Astrocyte of the hippocampus (primary cell): Measurements from ENCODE around the gene CLASP2.
"Not testable (repeated sequence)": the region's sequence is repeated elsewhere in the genome, so short reads cannot be mapped to it uniquely, and the experiment has no call there.

Source experiments
- DNase-seq: peaks from one replicate; pipeline ENCODE4 v3.0.0; 2011; ENCODE audit warnings: low read depth, low spot score

The CLASP2 gene

DNA sequence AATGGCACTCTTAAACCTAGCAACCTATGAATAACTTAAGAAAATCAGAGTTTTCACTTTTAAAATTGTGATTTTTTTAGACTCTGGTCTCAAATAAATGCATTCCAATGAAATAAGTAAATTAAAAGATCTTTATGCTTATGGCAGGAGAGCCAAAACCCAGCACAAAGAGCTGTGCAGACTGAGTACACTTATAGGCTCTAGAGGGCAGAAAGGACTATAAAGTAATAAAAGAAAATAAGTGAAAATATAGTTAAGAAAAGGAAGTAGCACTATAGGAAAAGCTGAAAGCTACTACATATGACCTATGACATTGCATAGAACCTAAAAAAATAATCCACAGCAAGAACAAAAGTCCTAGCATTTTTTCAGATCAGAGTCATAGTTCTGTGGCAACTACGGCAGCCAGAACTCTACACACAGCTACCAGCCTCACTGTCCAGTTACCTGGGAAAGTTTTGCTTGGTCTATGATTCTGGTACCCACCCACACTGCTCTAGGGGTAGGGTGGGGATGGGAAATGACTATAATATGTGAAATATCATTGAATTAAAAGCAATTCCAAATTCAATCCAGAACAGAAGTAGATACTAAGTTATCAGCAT lies 30.5 kb downstream of the CLASP2 start:
- DNase-seq: peak; percentile 58

DNA sequence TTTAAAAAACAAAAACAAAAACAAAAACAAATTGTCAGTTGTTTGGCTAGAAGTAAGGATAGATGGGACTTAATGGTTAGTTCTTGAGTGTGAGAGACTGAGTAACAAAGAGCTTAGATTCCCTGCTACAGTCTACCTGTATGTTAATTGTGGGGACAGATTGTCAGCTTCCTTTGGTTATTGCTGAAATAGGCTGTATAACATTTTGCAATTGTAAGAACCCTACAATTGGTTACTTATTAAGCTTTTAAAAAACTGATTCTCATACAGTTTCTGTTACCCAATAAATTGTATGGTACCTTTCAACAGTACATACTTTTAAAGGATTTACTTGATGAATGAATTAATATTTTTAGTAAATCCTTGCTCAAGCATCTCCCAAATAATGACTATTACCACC lies 35.3 kb downstream of the CLASP2 start:
- no peak for DNase-seq

DNA sequence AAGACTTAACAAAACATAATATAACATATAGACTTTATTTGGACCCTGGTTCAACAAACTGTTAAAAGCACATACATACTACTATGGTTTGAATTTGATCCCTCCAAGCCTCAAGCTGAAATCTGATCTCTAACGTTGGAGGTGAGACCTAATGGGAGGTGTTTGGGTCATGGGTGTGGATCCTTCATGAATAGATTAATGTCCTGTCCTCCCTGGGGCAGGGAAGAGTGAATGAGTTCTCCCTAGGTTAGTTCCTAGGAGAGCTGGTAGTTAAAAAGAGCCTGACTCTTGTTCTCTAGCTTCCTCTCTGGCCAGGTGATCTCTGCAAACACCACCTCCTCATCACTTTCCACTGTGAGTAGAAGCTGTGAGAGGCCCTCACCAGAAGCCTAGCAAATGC lies 36.4 kb downstream of the CLASP2 start:
- DNase-seq: no peak

DNA sequence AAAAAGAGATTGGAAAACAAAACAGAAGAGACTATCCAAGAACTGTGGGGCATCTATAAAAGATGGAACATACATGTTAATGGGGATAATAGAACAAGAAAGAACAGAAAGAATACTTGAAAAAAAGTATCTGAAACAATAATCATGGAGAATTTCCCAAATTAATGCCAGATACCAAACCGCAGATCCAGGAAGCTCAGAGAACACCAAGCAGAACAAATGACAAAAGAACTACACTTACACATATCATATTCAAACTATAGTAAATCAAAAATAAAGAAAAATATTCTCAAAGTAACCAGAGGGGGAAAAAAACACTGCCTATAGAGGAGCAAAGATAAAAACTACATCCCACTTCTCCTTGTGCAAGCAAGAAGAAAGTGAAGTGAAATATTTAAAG lies 40.0 kb downstream of the CLASP2 start:
- no peak for DNase-seq

DNA sequence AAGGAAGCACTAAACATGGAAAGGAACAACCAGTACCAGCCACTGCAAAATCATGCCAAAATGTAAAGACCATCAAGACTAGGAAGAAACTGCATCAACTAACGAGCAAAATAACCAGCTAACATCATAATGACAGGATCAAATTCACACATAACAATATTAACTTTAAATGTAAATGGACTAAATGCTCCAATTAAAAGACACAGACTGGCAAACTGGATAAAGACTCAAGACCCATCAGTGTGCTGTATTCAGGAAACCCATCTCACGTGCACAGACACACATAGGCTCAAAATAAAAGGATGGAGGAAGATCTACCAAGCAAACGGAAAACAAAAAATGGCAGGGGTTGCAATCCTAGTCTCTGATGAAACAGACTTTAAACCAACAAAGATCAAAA lies 44.6 kb downstream of the CLASP2 start:
- not testable (repeated sequence) for DNase-seq

DNA sequence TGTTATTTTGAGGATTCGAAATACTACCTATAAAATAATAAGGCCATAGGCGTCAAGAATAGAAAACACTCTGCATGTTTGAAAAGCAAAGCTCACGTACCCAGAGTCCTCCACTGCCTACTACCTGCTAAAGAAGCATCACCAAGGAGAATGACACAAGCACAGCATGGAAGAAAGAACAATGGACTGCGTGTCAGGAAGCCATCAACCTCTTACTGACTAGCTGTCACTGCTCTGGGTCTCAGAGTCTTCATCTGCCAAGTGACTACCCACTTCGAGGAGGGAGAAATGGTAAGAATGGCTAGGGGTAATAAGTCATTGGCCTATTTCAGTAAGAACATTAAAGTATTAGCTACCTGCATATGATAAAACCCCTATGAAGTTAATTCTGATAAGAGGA lies 49.4 kb downstream of the CLASP2 start:
- no peak for DNase-seq

DNA sequence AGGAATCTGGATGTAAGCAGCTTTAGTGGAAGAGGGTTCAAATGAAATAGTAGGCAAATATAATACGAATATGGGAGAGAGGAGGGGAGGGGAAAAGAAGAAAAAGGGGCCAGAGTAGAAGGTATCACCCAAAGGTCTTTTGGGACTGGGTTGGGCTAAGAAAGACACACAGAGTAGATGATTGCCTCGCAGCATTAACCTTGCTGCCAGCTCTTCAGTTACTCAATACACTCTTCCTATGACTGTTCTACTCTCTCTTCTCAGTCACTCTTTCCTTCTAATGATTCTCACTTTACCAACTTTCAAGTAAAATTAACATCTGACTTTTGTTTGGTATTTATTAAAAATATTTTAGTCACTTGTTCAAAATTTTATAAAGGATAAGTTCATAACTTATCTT lies 52.8 kb downstream of the CLASP2 start:
- DNase-seq: no peak

DNA sequence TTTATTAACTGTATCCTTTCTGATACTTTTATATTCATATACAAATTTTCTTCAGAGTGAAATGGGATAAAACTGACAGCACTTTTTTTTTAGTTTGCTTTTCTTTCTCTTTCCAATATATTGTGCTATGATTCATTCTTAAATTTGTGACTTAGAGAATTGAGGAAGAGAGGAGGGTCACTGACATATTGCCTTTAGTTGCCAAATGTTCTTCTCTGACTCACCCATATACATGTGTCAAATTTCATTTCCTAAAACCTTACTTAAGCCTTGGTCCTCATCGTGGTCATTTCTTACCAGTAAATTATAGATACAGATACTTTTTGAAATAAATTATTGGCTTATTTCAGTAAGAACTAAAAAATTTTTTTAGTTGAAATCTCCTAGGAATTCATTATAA lies 53.9 kb downstream of the CLASP2 start:
- peak; percentile 10 for DNase-seq

DNA sequence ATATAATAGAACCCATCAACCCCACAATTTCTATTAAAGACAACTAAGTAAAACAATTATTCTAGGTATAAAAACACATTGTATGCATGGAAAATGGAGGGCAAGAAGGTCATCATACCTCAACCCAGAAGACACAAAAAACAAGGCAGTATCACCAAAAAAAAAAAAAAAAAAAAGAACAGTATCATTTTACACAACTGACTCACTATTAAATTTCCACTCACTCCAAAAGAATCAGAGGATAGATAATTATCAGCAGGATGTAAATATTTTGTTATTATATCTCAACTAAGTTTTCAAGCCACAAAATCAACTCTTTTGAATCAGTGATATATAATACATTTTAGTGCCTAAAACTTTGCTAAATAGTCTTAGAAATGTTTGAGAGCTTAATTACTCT lies 55.0 kb downstream of the CLASP2 start:
- no peak for DNase-seq

DNA sequence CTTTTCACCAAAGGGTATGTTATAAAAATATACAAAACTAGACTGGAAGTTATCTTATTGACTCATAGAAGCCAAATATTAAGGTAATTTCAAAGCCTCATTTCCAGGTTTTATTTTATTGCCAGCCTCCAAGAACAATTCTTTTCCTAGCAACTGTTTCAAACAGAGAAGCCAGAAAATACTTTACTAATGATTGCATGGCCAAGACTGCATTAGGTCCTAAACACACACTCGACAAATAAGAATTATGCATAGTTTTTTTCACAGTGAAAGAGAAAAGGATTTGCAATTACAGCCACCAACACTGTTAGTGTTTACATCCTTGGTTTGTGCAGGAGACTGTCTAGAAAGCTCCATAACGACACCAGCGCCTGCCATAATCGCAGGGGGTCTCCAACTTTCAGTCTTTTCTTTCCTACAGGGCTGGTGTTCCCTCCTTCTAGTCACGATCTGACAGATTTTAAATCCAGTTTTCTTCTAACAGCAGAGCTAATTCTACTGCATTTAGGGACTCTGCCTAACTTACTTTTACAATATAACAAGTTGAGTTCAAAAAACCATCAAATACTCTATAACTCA lies 58.1 kb downstream of the CLASP2 start:
- DNase-seq: no peak

DNA sequence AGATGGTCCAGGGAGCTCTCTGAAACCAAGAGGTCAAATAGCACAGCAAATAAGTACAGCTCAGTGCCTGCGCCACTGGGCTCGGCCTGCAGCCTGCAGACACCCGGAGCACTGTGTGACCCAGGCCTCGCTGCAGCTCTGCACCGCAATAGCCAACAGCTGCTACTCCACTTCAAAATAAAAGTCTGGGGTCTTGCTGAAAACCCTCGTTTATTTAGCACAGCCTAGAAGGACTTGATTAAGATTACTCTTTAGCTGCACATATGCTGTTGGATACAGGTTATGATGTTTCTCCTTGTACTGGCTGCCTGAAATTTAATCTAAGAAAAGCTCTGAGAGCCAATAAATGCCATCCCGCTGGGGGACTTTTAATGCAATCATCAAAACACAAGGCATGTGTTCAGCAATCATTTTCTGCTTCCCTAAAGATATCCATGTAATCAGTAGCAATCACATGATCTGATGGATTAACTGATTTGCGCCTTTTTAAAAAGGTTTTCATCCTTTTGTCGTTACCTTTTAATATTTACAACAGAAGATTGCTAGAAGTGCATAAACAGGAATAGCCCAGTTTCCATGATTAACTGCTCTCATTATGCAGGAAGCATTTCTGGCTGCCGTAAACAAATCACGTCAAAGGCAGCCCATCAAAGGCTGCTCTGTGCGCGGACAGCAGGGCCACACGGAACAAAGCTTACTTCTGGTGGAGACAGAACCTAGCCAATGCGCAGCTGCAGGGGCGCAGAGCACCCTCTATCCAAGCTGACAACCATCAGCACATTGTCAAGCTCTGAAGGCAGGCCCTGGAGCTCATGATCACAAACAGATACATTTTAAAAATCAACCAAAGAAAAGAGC lies 58.8 kb downstream of the CLASP2 start:
- peak; percentile 87 for DNase-seq

DNA sequence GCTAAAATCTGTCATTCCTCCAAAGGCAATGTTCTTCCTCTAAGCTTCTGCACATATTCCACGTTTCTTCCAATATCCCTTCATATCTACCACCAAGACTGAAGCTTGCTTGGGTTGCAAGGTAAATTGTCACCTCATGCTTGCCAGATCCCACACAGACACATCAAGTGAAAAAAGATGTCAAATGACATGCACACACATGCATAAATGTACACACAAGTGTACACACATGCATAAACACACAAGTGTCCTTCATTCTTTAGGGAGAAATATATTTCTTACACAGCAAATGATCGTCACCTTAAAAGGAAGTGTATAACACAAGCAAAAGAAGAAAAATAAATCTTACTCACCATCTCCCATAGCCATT lies 59.4 kb downstream of the CLASP2 start:
- no peak for DNase-seq

DNA sequence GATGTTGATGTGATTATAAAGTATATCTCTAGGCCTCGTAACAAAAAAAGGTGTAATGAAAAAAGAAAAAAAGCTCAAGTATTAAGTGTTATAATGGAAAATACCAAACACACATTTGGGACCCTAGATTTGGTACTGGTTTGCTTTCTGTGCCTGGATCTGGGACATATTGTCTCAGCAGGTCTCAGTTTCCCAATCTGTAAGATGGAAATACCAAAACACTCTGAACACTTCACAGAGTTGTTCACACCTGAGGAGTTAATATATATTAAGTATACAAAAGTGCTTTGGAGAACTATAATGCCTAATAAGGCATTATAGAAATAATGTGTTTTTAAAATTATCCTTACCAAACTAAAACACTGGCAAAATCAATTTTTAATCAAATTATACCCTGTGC lies 60.0 kb downstream of the CLASP2 start:
- DNase-seq: no peak

DNA sequence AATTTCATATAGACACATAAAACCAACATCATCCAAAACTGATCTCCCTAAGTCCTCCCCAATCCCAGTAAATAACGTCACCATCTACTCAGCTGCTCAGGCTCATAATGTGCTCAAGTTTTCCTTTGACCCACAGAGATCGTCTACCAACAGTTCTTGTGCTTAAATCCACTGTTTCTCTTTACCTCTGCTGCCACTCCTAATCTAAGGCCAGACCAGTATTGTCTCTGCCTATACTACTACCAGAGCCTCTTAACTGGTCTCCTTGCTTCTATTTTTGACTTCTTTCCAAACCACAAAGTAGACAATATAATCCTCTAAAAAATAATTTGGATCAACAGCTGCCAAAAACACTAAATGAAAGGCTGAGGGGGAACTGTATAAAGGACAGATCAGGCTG lies 65.3 kb downstream of the CLASP2 start:
- no peak for DNase-seq

DNA sequence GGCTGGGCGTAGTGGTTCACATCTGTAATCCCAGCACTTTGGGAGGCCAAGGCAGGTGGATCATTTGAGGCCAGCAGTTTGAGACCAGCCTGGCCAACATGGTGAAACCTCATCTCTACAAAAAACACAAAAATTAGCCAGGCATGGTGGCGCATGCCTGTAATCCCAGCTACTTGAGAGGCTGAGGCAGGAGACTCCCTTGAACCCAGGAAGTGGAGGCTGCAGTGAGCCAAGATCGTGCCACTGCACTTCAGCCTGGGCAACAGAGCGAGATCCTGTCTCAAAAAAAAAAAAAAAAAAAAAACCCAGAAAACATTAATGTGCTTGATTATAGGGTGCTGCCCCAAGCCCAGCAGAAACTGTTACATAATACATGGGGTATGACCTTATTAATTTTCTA lies 67.0 kb downstream of the CLASP2 start:
- DNase-seq: not testable (repeated sequence)

DNA sequence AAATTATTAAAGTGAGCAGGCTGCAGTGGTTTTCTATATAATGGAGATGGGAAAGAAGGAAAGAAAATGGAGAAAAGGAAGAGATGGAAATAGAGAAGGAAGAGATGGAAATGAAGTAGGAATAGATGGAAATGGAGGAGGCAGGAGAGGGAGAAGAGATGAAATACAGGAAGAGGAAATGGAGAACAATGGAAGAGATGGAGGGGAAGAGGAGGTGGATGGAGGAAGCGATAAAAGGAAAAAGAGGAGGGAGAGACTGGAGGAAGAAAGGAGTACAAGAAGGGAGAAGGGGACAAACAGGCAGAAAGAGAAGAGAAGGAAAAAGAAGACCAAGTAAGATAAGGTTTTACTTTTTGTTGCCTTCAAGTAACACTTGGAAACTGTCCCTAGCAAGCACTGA lies 67.6 kb downstream of the CLASP2 start:
- DNase-seq: no peak

DNA sequence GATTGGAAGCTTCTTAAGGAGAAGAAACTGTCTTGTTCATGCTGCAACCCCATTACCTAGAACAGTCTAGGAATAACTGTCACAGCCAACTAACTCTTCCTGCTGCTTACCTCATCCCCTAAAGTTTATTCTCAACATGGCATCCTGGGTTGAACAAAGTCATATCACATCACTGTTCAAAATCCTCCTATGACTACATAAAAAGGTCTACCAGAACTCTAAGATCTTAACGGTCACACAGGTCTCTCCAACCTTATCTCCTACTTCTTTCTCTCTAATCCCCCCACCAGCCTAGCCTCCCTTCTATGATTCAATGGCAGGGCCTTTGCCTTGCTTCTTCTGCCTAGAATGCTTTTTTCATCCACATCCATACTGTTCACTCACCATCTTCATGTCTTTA lies 69.3 kb downstream of the CLASP2 start:
- DNase-seq: no peak

DNA sequence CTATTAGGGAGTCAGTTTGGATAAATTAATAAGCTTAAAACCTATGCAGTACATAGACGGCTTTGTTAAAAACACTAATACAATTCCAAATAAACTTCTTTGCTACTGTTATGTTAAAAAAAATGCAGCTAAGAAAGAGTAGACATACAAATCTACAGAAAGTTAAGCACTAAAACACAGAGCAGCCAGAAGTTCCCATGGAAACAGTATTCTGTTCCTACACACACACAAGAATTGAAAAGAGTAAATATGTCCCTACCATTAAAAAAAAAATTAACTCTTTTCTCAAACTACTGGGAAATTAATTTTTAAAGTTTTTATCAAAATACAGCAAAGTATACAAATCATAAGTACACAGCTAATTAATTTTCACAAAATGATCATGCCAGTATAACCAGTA lies 71.6 kb downstream of the CLASP2 start:
- DNase-seq: no peak

DNA sequence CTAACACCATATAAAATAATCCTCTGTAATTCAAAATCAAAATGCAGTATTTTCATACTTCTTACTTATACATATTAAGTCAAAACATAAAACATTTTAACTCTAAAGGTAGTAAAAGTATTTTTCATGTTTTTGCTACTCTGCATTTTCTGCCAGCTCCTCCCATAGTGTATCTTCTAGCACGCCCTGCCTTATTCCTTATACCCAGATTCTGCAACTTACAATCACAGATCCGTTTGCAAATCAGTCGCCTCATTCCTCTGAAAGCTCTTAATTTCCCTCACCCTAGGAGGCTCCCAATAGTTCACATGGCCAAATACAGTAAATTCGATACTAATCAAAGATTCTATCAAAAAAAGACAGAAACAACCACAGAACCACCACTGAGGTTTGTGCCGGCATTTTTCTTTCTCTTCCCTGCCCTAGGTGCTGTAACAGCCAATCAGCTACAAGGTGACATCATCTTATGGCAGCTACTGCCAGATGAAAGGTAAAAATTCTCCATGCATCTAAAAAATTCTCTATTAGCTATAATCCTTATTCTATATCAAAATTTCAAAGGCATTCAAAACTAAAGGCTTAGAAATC lies 72.9 kb downstream of the CLASP2 start:
- peak; percentile 76 for DNase-seq

DNA sequence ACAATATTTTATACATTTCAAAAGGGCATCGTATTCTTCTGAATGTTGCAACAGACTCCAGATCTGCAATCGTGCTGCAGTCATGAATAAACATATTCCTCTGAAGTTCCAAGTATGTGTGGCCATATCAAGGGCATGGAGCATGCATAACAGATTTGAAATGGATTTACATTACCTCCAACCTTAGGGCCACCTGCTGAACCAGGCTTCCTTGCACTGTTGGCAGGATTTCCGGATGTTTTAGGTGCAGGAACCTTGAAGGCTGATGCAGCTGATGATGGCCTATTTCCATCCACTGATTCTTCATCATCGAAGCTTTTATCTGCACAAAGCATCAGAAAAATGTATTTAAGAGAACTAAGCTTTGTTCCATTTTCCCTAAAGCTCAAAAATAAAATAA lies 73.5 kb downstream of the CLASP2 start:
- DNase-seq: peak; percentile 7

DNA sequence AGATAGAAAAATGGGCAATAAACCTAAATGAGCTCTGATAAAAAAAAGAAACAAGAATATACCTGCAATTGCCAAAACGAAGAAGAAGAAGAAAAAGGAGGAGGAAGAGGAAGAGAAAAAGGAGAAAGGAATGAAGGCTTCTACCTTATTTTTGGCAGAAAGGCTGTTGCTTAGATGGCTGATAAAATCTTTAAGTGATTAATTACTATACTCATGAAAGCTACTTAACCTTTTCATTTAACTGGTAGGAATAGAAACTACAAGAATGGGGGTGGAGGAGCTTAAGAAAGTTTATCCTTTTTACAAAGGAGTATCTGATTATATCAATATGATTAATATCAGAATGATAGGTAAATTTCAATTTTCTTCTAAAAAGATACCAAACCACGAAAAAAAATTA lies 75.2 kb downstream of the CLASP2 start:
- DNase-seq: no peak

DNA sequence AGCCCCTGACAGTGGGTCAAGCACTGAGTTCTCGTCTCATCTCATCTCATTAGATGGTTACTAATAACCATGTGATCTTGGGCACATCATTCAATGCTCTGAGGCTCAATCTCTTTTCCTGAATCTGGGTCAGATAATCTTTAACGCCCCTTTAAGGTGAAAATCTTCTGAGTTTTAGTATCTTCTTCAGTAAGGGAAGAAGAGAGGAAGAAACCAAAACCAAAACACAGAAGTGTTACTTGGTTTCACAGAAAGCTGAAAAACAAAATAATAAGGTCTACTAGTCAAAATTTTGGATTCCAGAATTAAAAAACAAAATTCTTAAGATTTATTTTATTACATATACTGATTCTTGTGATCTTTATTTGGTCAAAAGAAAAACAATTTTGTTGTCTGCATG lies 78.2 kb downstream of the CLASP2 start:
- DNase-seq: no peak

DNA sequence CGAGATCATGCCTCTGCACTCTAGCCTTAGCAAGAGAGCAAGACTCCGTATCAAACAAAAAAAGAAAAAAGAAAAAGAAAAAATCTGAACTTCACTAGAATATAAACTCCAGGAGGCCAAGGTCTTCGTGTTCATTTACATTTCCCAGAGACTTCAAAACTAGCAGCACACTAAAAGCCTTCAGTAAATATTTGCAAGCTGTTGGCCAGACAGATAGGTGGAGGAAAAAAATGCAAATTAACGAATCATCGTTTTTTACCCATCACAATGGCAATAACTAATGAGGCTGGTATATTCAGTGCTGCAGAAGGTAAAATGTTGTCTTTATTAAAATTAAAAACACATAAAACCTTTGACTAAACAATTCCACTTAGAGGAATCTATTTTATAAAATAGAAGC lies 80.6 kb downstream of the CLASP2 start:
- DNase-seq: no peak
